Ammon's horn (tissue), 1 donor: ENCODE measurements around the gene BUD23.
"Not testable (repeated sequence)": the region's sequence is repeated elsewhere in the genome, so short reads cannot be mapped to it uniquely, and the experiment has no call there.

Experiments
- DNase-seq: peaks from one replicate; pipeline ENCODE4 v3.0.0-alpha.2; 2016; ENCODE audit warnings: low spot score

BUD23 gene

DNA sequence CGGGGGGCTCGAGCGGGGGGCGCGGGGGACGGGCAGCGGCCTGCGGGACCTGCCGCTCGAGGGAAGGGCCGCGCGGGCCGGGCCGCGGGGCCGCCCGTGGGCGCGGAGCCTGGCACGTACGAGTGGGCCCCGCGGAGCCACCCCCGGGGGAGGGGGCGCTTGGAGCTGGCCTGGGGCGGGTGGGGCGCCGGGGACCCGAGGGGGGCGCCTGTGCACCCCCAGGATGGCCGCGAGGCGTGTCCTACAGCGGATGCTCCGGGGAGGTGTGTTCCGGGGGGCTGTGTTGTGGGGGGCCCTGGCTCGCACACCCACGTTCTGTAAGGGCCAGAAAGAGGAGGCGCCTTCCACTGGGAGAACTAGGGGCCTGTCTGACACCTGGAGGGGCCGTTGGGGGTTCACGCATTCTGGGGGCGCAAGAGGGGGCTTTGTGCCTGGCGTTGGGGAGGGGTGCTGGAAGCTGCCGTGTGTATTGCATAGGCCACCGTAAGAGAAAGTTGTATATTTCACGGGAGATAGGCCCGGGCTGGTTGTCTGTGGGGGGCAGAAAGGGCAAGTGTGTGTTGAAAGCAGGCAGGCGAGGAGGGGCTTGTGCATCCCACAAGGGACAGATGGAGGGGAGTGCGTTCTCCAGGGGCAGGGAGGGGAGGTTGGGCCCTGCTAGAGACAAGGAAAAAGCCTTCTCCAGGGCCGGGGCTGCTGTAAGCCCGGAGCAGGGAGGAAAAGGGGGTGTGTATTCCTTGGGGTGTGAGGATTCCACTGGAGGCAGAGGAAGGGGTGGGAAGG is 15.1 kb upstream of the BUD23 start:
- DNase-seq, result no peak

DNA sequence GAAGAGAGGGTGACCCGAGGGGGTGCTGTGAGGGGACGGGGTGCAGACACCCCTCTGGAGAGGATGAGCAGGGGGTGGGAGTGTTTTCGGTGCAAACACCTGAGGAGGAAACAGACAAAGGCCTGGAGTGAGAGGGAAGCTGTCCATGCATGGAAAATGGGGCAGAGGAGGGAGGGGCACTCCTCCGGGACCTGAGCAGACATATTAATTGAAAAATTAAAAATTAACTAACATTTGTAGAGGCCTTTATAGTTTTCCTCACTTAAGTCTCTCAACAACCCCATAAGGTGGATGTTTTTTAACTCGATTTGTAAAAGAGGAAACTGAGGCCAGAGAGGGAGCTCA is 14.5 kb upstream of the BUD23 start:
- no peak for DNase-seq

DNA sequence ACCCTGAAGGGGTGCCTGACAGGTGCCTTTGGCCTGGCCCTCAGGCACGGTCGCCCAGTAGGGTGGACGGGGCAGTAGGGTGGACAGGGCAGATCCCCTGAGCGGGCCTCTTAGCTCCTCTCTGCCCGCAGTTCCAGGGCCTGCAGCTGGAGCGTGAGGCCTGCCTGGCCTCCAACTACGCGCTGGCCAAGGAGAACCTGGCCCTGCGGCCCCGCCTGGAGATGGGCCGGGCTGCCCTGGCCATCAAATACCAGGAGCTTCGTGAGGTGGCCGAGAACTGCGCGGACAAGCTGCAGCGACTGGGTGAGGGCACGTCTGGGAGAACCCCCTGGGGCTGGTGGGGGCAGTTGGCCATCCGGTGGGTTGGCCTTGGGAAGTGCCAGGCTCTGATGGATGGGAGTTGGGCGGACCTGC is 14.1 kb upstream of the BUD23 start:
- no peak for DNase-seq

DNA sequence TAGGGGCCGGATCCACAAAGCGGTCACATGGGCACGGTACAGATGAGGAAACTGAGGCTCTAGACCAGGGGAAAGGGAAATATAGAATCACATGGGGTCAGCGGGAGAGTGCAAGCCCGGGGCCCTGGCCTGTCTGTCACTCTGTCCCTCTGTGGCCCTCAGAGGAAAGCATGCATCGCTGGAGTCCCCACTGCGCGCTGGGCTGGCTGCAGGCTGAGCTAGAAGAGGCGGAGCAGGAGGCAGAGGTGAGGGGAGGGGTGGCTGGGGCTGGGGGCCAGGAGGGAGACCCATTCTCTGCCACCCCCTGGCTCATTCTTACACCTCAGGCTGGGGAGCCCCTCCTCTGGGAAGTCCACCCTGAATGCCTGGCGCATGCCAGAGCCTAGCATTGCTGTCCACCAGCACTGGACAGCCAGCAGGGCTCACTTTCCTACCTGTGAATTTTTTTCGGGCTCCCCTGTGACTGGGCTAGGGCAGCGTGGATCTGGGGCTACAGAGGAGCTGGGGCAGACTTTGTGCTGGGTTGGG is 13.5 kb upstream of the BUD23 start:
- DNase-seq, result no peak

DNA sequence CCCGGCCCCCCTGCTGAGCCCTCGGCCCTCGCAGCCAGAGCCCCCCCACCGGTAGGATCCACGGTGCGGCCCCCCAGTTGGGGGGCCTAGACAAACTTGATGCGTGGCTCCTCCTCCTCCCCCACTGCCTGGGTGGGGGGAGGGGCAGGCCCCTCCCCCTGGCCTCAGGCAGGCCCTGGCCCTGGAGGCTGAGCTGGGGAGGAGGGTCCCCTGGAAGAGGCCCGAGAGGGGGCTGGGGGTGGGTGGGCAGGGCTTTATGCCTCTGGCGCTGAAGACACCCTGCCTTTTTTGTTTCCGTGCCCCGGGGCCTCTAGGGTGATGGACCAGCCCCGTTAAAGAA is 12.1 kb upstream of the BUD23 start:
- DNase-seq, result no peak

DNA sequence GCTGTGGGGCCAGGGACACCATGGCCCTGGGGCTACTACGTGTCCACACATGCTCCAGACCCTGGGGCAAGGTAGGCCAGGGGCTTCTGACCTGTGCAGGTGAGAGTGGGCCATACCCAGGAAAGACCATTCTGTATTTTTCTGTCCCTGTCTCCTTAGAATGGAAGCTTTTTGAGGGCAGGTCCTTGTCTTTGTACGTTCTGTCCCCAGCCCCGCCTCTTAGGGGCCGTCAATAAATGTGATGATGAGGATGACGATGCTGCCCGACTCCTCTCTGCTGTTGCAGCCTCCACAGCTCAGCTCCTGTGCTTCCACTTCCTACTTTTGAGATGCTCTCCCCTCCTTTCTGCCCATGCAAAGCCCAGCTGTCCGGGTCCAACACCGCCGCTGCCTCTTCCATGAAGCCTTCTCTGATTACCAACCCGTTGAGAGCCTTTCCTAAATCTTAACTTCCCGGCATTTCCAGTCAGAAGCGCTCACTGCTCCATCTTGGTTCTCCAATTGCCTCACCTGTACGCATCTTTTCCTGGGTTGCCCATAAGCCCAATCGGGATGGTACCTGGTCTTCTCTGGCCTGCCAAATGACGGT is 11.4 kb upstream of the BUD23 start:
- DNase-seq, result no peak

DNA sequence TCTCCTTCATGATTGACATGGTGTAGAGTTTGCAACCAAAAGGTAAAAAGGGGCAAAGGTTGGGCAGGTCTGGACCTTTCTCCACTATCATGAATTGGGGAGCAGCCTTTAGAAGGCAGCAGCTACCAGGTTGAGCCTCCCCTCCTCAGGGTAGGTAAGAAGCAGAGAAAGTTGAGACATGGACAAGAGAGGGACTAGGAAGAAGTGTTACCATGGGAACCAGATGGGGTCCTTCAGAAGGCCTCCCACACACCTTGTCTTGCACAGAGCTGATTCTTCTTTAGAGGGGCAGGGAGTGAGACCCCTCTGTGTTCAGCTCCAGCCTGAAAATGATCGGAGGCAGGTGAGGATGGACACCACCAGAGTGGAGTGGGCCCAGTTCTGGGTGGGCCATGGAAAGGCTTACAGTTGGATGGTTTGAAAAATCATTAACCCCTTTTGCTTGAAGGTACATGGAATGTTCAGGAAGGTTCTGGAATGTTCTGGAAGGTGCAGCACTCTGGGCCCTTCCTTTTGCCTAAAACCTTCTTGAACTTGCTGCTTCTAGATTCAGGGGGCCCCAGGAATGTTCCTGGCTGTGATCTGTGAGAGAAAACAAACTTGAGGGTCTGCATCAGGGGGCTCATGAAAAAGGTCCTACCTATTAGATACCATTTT is 8.8 kb upstream of the BUD23 start:
- DNase-seq, result no peak

DNA sequence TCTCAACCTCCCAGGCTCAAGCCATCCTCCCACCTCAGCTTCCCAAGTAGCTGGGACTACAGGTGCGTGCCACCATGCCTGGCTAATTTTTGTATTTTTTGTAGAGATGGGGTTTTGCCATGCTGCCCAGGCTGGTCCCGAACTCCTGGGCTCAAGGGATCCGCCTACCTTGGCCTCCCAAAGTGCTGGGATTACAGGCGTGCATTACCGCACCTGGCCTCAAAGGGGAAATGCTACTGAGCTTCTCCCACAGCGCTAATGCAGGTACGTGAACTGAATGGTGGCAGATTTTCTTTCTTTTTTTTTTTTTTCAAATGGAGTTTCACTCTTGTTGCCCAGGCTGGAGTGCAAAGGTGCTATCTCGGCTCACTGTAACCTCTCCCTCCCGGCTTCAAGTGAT is 7.3 kb upstream of the BUD23 start:
- not testable (repeated sequence) for DNase-seq

DNA sequence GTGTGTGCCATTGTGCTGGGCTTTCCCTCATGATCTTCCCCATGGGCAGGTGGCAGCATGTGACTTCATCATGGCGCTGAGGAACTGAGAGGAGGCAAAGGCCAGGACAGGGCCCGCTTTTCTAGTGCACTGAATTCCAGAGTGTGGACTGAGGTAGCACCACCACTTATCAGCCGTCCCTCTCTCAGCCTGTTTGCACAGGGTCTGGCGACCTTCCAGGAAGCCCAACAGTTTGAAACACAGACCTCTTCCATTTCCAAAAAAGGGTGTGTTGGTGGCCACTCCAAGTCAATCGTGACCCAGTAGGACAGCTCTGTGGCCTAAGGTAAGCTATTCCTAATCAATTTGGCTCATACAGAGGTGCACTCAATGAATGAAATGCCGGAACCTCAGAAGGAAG is 4.5 kb upstream of the BUD23 start:
- DNase-seq, result no peak

DNA sequence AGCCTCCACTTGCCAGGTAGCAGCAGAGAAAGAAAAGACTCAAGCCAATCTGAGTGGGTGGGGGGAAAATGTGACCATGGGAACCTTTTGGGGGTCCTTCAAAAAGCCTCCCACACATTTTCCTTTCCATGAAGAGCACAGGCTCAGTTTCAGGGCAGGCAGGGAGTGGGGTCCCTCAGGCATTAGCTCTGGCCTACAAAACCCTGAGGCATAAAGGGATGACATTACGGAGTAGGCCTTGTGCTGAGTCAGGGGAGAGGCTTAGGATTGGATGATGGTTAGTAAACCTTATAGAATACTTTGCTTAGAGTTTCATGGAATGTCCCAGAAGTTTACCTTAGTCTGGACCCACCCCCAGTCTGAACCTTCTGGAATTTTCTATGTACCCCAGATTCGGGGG is 3.7 kb upstream of the BUD23 start:
- no peak for DNase-seq

DNA sequence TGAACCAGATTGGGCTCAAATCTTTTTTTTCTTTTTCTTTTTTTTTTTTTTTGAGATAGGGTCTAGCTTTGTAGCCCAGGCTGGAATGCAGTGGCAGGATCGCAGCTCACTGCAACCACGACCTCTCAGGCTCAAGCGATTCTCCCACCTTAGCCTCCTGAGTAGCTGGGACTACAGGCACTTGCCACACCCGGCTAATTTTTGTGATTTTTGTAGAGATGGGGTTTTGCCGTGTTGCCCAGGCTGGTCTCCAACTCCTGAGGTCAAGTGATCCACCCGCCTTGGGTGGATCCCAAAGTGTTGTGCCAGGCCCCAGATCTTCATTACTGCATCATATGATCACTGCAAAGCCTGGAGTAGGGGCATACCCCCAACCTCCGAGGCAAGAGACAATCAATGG is 2.9 kb upstream of the BUD23 start:
- DNase-seq, result no peak

DNA sequence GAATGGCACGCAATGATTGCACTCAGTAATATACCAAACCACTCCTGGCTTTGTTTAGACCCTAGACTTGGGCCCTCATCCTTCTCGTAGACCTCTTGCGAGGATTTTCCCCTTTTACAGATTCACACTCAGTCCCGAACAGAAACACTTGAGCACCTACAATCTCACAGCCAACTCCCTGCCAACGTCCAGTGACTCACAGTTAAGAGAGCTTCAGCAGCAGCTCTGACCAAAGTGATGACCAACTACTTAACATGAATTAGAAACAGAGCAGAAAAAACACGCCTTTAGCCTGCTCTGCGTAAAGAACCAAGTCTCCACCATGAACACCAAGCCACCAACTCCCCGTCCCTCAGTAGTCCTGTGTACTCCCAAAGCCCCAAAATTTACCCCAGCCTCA is 2.4 kb upstream of the BUD23 start:
- DNase-seq, result no peak

DNA sequence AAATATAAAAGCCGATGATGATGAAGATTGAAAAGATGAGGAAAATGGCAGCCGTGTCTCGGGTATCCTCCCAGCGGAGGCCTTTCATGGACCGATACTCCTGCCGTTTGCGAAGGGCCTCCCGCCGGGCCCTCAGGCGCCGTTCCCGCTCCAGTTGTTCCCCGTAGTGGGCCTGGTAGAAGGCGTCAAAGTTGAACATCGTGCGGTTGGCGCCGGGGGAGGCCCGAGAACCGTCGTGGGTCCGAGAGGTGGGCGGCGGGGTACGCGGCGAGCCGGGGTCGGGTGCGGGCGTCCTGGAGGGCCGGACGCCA is 697 bp upstream of the BUD23 start:
- no peak for DNase-seq

DNA sequence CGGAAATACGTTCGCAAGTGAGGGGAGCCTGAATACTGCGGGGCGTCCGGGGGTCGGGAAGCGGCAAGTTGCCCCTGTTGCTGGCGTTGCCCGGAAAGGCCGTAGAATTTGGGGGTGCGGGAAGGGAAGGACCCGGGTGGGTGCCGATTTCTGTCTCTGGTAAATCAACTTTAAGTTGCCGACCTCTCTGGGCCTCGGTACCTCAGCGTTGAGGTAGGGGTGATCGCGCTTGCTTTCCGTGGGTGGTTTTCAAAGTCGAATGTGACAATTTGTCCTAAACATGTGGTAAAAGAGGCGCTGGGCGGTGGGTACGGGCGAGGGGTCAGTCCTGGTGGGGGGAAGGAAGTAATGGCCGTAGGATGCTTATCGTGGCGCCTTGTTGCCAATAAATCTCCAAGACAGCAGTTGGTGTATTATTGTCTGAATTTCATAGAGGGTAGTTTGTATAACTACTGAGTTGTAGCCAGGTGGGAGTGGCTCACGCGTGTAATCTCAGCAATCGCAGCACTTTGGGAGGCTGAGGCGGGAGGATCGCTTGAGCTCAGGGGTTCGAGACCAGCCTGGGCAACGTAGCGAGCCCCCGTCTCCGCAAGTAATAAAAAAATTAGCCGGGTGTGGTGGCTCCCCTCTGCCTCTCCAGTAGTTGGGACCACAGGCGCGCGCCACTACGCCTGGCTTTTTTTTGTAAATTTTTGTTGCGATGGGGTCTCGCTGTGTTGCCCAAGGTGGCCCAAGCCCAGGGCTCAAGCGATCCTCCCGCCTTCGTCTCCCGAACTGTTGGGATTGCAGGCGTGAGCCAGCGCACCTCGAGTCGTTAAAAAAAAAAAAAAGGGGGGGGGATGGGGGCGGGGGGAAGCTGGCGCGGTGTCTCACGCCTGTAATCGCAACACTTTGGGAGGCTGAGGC is 644 bp downstream of the BUD23 start:
- no peak for DNase-seq

DNA sequence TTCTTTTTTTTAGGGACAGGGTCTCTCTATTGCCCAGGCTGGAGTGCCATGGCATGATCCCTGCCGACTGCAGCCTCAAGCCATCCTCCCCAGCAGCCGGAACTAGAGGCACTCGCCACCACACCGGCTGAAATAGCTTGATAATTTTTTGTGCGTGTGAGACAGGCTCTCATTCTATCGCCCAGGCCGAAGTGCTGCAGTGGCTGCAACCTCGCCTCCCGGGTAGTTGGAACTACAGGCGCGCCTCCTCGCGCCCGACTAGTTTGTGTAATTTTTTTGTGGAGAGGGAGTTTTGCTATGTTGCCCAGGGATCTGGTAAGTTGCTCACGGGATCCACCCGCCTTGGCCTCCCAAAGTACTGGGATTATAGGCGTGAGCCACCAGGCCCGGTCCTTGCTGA is 1.9 kb downstream of the BUD23 start:
- DNase-seq, result no peak

DNA sequence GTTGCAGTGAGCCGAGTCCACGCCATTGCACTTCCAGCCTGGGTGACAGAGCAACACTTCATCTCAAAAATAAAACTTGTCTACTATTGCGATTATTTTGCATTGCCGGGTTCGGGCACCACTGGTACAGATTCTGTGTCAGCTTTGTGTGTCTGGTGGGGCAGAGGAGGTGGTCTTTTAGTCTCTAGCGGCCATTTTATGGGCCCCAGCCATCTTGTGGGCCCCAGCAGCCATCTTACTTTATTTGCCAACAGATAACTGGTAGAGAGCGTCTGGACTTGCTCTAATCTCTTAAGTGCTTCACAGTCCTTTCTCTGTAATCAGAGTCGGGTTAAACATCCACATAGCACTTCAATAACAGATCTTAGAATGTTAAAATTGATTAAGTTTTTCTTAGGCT is 4.9 kb downstream of the BUD23 start:
- no peak for DNase-seq

DNA sequence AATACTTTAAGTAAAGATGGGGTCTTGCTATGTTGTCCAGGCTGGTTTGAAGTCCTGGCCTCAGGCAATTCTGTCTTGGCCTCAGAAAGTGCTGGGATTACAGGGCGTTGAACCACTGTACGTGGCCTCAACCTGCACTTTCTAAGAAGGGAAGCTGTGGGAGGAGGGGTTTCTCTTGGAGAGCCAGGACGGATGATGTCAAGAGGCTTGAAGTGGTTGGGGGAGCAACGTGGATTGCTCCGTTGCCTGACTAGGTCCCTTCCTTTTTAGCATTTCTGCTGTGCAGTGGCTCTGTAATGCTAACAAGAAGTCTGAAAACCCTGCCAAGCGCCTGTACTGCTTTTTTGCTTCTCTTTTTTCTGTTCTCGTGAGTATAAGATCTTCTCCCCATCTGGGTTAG is 7.2 kb downstream of the BUD23 start:
- no peak for DNase-seq

DNA sequence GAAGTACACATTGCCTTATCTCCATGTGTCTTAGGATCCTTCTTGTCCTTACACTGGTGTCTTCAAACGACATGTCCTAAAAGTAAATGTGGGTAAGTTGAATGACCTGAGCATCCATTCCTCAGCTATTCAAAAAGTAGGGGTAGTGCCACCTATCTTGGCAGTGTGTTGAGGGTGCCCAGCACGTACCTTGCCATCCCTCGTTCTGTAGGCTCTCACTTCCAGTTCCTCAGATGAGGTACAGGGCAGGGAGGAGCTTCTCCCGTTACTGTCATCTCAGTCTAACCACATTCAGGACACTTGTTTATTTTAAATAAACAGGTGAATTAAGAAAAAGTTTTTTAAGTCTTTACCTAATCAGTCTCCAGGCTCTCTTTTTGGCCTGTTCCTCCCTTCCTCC is 13.0 kb downstream of the BUD23 start:
- no peak for DNase-seq

DNA sequence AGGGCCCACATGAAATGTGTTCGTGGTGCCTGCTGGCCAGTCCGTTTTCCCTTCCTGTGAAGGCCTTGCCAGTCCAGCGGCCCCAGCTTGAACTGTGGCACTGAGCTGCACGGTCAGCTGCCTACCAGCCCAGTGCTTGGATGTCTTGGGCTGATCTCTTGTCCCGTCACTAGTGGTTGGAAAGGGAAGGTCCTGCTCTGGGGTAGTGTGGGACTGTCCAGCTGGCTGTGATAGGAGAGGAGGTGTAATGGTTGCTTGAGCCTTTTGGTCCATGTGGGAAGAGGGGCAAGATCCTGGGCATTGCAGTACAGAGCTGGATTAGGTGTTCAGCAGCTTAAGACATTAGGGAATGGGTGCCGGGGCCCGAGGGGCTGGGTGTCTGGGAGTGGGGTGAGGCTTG is 15.0 kb downstream of the BUD23 start:
- DNase-seq, result no peak

DNA sequence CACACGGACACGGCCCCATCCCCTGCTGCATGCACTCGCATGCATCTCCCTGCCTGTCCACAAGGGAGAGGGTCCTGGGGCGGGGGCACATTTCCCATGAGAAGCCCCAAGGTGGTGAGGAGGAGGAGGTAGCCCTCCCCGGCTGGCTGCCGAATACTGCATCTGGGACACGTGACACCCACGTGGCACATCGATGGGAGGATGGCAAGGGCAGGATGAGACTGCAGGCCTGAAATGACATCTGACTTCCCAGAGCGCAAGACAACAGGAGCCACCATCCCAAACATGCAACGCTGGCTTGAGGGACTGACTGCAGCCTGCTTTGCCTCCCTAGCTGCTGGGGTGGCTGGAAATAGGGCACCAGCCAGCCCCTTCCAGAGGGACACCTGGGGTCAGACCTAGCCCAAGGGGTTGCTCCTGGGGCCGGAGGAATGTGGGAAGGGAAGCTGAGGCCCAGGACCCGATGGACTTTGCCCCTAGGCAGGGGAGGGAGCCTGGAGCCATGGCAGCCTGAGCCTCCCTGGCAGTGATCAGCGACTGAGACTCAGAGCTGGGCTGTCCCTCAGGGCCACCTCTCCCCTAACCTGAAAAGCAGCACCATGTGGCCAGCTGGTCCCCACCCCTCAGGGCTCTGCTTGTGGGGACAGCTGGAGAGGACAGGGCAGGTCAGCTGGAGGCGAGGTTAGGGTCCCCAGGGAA is 16.1 kb downstream of the BUD23 start:
- no peak for DNase-seq

DNA sequence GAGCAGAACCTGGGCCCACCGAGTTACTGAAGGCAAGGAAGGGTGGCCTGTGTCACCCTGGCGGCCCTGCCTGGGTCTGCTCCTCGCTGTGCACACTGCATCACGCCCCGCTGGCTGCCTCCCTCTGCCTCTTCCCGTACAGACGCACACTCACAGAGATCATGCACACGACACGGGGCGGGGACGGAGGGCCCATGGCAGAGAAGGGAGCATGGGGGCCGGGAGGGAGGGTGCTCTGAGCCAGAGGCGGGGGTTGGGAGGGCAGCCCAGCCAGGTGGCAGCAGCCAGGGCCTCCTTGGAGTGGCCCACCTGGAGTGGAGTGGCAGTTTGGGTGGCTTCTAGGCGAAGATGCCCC is 16.6 kb downstream of the BUD23 start:
- DNase-seq, result no peak

DNA sequence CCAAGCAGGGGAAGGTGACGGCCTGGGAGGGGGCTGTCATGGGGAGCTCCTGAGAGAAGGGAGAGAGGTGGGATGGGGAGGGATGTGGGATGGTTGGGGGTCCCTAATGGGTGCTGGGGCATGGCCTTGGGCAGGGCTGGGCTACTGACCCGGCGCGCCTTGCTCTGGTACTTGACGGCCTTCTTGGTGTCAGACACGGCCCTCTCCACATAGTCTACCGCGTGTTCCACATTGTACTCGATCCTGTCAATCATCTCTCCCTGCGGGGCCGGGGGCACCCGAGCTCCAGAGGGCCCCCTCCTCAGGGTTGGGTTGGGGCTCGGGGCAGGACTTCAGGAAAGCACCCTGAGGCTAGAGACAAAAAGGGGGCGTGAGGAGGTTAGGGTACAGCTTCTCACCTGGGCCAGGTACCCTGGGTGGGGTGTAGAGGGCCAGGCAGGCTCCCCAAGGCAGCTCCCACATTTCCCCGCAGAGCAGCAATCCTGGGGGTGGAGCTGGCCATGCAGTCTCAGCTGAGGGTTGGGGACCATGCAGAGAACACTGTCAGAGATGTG is 17.3 kb downstream of the BUD23 start:
- no peak for DNase-seq
